ENCODE results near the gene LRIG1.
A peak's percentile ranks its signal among the peaks of the same experiment; 100 is the strongest.

The LRIG1 gene

GRCh38 chr3:66502981-66503380 is 2.2 kb upstream of the LRIG1 start:
- DNase-seq (ENCODE audit: low read depth): no peak

DNA sequence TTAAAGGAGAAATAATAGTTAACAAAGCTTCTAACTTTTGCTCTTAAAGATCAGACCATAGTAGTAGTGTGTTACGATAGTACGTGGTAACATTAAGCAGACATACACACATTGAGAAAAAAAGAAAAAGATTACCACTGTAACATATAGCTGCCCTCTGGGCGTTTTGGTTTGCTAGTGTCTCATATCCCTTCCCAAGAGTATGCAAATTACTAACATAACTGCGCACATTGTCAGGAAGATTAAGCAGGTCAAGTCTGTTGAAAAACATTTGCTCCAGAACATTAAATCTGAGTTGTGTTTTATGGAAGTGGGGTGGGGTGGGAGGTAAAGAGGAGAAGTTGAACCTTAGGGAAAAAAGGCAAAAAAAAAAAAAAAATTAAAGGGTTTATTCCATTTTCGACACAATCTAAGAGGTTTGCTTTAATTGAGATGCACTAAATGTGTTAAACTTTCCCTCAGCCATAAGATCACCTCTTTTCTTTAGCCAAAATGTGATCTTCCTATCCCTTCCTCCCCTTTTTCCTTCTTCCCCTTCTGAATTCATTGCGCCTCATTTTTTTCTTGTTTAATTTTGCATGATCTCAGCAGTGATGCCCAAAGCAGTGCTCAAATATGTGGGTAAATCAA is 1.5 kb upstream of the LRIG1 start:
- no peak for DNase-seq (ENCODE audit: low read depth)

DNA sequence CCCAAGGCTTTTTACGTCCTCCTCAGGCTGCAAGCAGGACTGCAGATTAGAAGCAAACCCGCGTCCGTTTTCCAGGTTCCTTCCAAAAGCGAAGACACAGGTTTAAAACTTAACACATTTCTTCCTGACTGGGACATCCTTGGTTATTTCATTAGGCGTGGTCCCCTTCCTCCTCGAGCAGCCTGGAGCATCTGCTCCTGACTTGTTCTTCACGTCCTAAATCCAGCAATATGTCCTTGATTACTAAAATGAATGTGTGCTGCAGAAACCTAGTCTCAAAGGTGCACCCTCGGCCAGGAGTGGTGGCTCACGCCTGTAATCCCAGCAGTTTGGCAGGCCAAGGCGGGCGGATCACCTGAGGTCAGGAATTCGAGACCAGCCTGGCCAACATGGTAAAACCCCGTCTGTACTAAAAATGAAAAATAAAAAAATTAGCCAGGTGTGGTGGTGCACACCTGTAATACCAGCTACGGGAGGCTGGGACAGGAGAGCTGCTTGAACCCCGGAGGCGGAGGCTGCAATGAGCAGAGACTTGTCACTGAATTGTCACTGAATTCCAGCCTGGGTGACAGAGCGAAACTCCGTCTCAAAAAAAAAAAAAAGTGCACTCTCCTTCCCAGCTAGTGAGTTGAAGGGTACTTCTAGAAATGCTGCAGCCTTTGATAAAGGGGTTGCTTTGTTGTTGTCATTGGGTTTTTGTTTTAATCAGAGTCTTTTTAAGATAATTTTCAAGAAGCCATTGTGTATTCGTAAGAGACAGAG is 842 bp upstream of the LRIG1 start:
- DNase-seq (ENCODE audit: low read depth): no peak

DNA sequence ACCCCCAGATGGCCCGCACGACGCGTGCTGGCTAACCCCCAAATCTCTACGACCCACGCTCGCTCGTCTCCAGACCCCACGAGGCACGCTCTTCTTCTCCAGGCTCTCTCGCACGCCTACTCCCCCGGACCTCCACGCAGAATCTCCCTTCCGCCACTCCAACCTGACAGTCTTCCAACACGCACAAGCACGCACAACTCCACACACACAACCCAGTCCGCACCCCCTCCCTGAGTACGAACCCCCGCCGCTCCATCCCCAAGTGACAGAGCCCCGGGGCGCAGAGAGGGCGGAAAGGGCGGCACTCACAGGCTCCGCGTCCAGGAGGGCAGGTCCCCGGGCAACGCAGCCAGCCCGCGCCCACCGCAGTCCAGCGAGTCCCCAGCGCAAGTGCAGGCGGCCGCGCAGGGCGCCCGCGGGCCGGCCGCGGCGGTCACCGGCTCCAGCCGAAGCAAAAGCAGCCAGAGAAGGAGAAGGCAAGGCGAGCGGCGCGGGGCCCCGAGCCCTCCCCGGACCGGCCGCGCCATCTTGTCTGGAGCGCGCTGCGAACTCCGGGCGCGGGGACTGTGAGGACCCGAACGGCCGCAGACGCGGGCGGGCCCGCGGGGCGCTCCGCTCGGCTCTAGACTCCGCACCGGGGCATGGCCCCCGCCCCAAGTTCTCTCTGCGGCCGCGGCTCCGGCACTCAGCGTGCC is 794 bp downstream of the LRIG1 start:
- peak; percentile 29 for DNase-seq (ENCODE audit: low read depth)

DNA sequence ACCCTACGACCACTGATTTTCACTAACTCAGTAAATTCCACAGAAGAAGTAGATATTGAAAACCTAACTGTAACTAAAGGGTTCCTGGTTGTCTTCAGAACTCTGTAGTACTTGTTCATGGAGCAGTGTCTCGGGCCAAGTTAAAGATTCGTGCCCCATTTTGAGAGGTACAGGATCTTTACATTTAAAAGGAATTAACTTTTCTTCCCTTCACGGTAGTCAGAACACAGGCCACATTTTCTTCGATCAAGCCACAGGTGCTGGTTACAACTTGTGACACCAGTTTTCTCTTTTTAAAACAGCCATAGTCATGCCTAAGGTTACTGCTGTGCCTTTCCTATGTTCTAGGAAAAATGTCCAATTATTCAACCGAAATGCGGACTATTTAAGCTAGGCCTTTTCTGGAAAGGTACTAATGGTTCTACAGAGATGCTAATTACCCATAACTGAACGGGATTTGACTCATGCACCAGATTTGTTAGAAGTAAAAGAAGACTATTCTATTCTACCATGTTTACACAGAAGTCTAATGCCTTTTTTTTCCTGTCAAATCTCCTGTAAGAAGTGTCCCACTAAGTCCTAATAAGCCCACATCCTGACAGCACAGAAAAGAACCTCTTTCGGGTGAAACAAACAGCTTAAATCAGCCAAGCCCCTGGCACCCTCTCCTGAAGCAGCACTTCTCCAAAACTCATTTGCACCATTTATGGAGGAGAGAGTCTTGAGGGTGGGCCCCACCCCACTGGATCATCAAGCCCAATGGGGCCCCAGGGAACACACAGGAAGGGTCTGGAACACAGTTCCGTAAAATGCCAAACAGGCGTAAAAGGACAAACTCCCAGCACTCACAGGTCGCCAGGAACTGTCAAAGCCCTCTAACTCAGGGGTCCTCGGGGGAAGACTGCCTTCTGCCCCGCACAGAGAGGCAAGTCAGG is 1.9 kb downstream of the LRIG1 start:
- DNase-seq (ENCODE audit: low read depth): no peak

DNA sequence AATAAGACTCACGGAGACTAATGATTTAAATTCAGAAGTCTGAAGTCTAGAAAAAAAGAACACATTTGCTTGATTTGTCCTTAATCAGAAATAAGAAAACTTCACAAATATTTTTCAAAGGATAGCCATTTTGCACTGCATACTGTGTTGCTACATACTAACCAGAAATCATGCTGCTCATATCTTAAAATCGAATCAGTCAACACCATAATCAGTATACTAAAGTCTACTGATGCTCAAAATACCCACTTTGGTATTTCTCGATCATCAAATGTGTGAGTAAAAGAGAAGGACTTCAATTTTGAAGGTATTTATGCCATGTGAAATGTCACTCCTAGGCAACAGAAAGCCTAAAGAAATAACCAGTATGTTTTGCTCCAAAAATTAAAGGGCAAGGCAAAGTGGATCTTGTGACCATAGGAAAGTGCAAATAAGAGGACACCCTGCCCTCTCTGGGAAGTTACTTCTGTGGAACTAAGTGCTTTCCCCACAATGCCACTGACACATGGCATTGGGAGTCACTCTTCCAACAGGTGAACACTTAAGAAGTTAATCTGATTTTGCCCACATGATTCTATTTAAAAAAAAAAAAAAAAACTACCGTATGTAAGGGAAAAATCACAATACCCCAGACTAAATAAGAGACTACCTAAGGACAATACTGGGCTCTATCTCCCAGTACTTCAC is 2.7 kb downstream of the LRIG1 start:
- DNase-seq (ENCODE audit: low read depth): no peak

- DNase-seq (ENCODE audit: low read depth): no peak
Observed at GRCh38 chr3:66497288-66497984, 3.4 kb downstream of the LRIG1 start.

GRCh38 chr3:66496746-66497145 is 4.1 kb downstream of the LRIG1 start:
- no peak for DNase-seq (ENCODE audit: low read depth)

- no peak for DNase-seq (ENCODE audit: low read depth)
Observed at GRCh38 chr3:66496301-66496700, 4.5 kb downstream of the LRIG1 start.

- no peak for DNase-seq (ENCODE audit: low read depth)
Observed at GRCh38 chr3:66495668-66496045, 5.2 kb downstream of the LRIG1 start.

GRCh38 chr3:66494959-66495667 is 5.7 kb downstream of the LRIG1 start:
- no peak for DNase-seq (ENCODE audit: low read depth)

DNA sequence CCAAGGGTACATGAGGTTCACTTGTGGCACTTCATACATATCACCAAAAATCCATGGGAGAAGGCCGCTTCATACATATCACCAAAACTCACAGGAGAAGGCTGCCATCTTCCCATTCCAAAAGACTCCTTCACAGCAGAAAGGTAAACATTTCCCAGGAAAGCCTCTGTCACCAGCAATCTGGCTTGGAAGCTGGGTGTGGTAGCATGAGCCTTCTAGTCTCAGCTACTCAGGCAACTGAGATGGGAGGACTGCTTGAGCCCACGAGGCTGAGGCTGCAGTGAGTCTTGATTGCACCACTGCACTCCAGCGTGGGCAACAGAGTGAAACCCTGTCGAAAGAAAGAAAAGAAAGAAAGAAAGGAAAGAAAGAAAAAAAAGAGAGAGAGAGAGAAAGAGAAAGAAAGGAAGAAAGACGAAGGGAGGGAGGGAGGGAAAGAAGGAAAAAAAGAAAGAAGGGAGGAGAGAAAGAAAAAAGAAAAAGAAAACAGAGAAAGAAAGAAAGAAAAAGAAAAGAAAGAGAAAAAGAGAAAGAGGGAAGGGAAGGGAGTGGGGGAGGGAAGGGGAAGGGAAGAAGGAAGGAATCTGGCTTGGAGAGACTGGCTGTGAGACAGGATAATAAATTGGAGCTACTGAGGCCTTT is 7.2 kb downstream of the LRIG1 start:
- DNase-seq (ENCODE audit: low read depth): no peak

DNA sequence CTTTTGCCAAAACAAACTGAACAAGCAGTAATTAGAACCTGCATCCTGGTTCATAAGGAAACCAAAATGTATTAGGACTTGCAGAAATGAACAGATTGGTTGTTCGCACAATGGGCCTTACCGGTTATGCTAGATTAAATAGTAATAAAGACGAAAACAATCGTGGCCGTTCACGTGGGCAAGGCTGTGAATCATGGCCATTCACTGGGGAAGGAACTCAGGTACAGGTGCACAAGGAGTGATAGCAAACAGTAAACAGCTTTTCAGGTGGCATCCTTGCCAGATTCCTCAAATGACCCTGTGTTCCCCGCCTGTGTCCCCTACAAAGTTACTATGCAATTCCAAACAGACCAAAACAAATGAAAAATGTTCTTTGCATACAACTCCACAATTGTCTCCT is 8.2 kb downstream of the LRIG1 start:
- DNase-seq (ENCODE audit: low read depth): no peak

DNA sequence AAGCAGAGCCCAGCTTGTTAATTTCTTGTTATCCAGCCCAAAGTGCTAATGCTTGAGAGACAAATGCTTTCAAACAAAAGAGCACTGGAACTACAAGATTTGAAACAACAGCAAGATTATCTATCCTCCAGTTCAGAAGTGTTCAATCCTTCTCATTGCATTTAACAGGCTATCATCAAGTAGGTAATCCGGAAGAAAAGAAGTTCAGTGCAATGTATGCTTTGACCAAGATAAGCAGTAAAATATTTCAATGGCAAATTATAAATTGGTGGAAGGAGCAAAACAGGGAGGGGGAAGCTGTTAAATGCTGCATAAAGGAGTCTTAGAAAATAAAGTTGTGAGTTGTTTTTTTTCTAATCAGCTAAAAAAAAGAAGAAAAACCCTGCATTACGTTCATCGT is 8.8 kb downstream of the LRIG1 start:
- no peak for DNase-seq (ENCODE audit: low read depth)

GRCh38 chr3:66490984-66491383 is 9.8 kb downstream of the LRIG1 start:
- no peak for DNase-seq (ENCODE audit: low read depth)

DNA sequence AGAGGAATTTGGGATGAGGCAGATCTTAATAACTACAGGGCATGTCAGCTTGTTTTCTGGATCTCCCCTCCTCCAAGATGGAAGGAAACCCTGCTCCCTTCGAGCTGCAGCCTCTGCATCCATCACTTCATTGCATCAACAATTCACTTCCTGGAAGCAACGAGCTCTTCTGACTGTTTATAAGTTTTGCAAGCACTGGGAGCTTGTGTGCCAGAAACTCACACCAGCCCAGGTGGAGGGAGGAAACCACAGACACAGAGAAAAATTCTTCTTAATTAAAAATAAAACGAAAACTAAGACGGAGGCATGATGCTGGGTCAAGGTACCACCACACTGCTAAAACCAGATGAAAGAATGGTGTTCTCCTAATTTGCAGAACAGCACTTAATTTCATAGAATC is 10.6 kb downstream of the LRIG1 start:
- DNase-seq (ENCODE audit: low read depth): no peak

- no peak for DNase-seq (ENCODE audit: low read depth)
Observed at GRCh38 chr3:66489581-66489980, 11.2 kb downstream of the LRIG1 start.

DNA sequence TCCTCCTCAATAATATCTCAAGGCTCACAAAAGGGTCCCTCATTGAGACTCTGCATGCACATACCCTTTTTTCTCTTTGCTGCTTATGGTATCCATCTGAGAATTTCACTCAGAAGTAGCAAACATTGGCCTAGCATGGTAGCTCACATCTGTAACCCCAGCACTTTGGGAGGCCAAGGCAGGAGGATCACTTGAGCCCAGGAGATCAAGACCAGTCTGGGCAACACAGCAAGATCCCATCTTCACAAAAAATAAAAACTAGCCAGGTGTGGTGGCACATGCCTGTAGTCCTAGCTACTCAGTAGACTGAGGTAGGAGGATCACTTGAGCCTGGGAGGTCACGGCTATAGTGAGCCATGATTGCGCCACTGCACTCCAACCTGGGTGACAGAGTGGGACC is 11.7 kb downstream of the LRIG1 start:
- DNase-seq (ENCODE audit: low read depth): no peak

DNA sequence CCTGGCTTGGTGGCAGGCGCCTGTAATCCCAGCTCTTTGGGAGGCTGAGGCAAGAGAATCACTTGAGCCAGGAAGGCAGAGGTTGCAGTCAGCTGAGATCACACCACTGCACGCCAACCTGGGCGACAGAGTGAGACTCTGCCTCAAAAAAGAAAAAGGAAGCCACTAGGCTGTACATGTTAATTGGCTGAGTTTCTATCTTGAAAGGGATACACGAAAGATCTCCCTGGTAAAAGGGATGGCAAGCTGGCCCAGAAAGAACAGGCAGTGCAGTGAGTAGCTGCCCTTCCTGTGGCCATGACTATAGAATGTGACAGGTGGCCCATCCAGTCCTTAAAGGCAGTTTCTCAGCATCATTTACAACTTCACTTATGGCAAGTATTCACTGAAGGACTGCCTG is 12.3 kb downstream of the LRIG1 start:
- DNase-seq (ENCODE audit: low read depth): no peak

GRCh38 chr3:66487465-66487864 is 13.4 kb downstream of the LRIG1 start:
- no peak for DNase-seq (ENCODE audit: low read depth)
